Karpas-422 (cell line): Measurements from ENCODE around the gene ZNF492. TPM values are rescaled to one million over a fixed set of nuclear protein-coding genes. Genes with fewer than 3 reads are reported as not detected.

Experiments used
- DNase-seq: peaks from one replicate; pipeline ENCODE4 v3.0.0-alpha.2; 2015
- H2AFZ ChIP-seq: fragments of 200-600 bp; sonication (generic); 2 replicates; pipeline ENCODE4 v1.6.1; 2014; ENCODE audit warnings: antibody characterized with exemption, low read length, mixed read lengths
- H3K27ac ChIP-seq: fragments of 200-600 bp; sonication (generic); 2 replicates; pipeline ENCODE4 v1.5.1; 2014; ENCODE audit warnings: mild to moderate bottlenecking, low read length, moderate library complexity
- H3K27me3 ChIP-seq: fragments of 200-600 bp; sonication (generic); 2 replicates; pipeline ENCODE4 v1.6.1; 2014; ENCODE audit warnings: low read length, mixed read lengths
- H3K36me3 ChIP-seq: fragments of 200-600 bp; sonication (generic); 2 replicates; pipeline ENCODE4 v1.6.1; 2014; ENCODE audit warnings: low read length, mixed read lengths; ENCODE audit not compliant: insufficient read depth
- H3K4me1 ChIP-seq: fragments of 200-600 bp; sonication (generic); 2 replicates; pipeline ENCODE4 v1.6.1; 2014; ENCODE audit warnings: mild to moderate bottlenecking, low read length, mixed read lengths
- H3K4me2 ChIP-seq: fragments of 200-600 bp; sonication (generic); 2 replicates; pipeline ENCODE4 v1.6.1; 2014; ENCODE audit warnings: low read length, low read depth, mild to moderate bottlenecking; ENCODE audit not compliant: poor library complexity, severe bottlenecking
- H3K4me3 ChIP-seq: fragments of 200-600 bp; sonication (generic); 2 replicates; pipeline ENCODE4 v1.5.1; 2014; ENCODE audit warnings: mild to moderate bottlenecking, antibody characterized with exemption, low read length, mixed read lengths
- H3K79me2 ChIP-seq: fragments of 200-600 bp; sonication (generic); 2 replicates; pipeline ENCODE4 v1.6.1; 2014; ENCODE audit warnings: mild to moderate bottlenecking, low read length, mixed read lengths
- H3K9ac ChIP-seq: fragments of 200-600 bp; sonication (generic); 2 replicates; pipeline ENCODE4 v1.6.0; 2014; ENCODE audit warnings: low read length
- H3K9me2 ChIP-seq: fragments of 200-600 bp; sonication (generic), shearing (Covaris generic); replicated peaks from 2 replicates; pipeline ENCODE4 v1.6.0; 2014; ENCODE audit warnings: mild to moderate bottlenecking, low read length, moderate library complexity; ENCODE audit not compliant: insufficient read depth
- H3K9me3 ChIP-seq: fragments of 300-700, 200-600 bp; sonication (generic); 2 replicates; pipeline ENCODE4 v1.6.1; 2014; ENCODE audit warnings: low read length, mixed read lengths
- H4K20me1 ChIP-seq: fragments of 200-600 bp; sonication (generic); 2 replicates; pipeline ENCODE4 v1.6.1; 2014; ENCODE audit warnings: mild to moderate bottlenecking, antibody characterized with exemption, low read length, low read depth; ENCODE audit not compliant: insufficient read depth
- total RNA-seq: library from RNA; depleted of rRNA; stranded (reverse); fragments of >200 nt; shearing (Covaris generic); gene quantifications from 2 replicates; pipeline ENCODE4 v1.2.3, GENCODE V29; 2014; ENCODE audit warnings: low replicate concordance

The ZNF492 gene
- total RNA-seq, 1 experiment from 2014 or later = not detected

- no peaks in the 10 kb centered on the region for H3K27me3 ChIP-seq
- no peaks in the 10 kb centered on the region for H3K36me3 ChIP-seq
- peaks cover 20% of the 10 kb centered on the region for H3K9me3 ChIP-seq
- H3K27ac ChIP-seq = no peak overlapping the region
- no peak overlapping the region for H3K4me2 ChIP-seq
- no peaks in the 10 kb centered on the region for H3K79me2 ChIP-seq
- no peaks in the 10 kb centered on the region for H3K9me2 ChIP-seq
- no peaks in the 10 kb centered on the region for H3K4me1 ChIP-seq
- H3K9ac ChIP-seq = no peak overlapping the region
- H2AFZ ChIP-seq = no peak overlapping the region
- no peaks in the 10 kb centered on the region for H4K20me1 ChIP-seq
- H3K4me3 ChIP-seq = no peak overlapping the region
- no peak for DNase-seq
Measured at GRCh38 chr19:22620912-22621311, 13.2 kb upstream of the ZNF492 start.

- H3K27me3 ChIP-seq = no peaks in the 10 kb centered on the region
- H3K9me3 ChIP-seq = peaks cover 17% of the 10 kb centered on the region
- H3K79me2 ChIP-seq = no peaks in the 10 kb centered on the region
- H3K4me3 ChIP-seq = no peak overlapping the region
- H3K27ac ChIP-seq = no peak overlapping the region
- DNase-seq = no peak
- H3K36me3 ChIP-seq = no peaks in the 10 kb centered on the region
- no peaks in the 10 kb centered on the region for H3K9me2 ChIP-seq
- no peak overlapping the region for H3K9ac ChIP-seq
- H3K4me1 ChIP-seq = no peaks in the 10 kb centered on the region
- H3K4me2 ChIP-seq = no peak overlapping the region
- no peak overlapping the region for H2AFZ ChIP-seq
- H4K20me1 ChIP-seq = no peaks in the 10 kb centered on the region
Measured at GRCh38 chr19:22622020-22622419, 12.1 kb upstream of the ZNF492 start.

- Histone ChIP-seq H3K4me2 (no peak overlapping the region), H3K4me3 (no peak overlapping the region), H3K9me2 (no peaks in the 10 kb centered on the region), H4K20me1 (no peaks in the 10 kb centered on the region), H3K79me2 (no peaks in the 10 kb centered on the region), H2AFZ (no peak overlapping the region), H3K9me3 (peaks cover 26% of the 10 kb centered on the region), H3K27ac (no peak overlapping the region), H3K36me3 (no peaks in the 10 kb centered on the region), H3K4me1 (no peaks in the 10 kb centered on the region), H3K27me3 (no peaks in the 10 kb centered on the region), H3K9ac (no peak overlapping the region)
- DNase-seq = no peak
Measured at GRCh38 chr19:22622901-22623840, 11.0 kb upstream of the ZNF492 start.

- Histone ChIP-seq H3K9me3 (peaks cover 29% of the 10 kb centered on the region), H3K79me2 (no peaks in the 10 kb centered on the region), H3K36me3 (no peaks in the 10 kb centered on the region), H3K9ac (no peak overlapping the region), H3K4me1 (no peaks in the 10 kb centered on the region), H3K27ac (no peak overlapping the region), H3K4me2 (no peak overlapping the region), H3K27me3 (no peaks in the 10 kb centered on the region), H3K4me3 (no peak overlapping the region), H2AFZ (no peak overlapping the region), H4K20me1 (no peaks in the 10 kb centered on the region), H3K9me2 (no peaks in the 10 kb centered on the region)
- DNase-seq = no peak
Measured at GRCh38 chr19:22623841-22624221, 10.3 kb upstream of the ZNF492 start.

- DNase-seq = no peak
- Histone ChIP-seq H4K20me1 (no peaks in the 10 kb centered on the region), H3K79me2 (no peaks in the 10 kb centered on the region), H3K27me3 (no peaks in the 10 kb centered on the region), H3K9ac (no peak overlapping the region), H3K9me2 (no peaks in the 10 kb centered on the region), H3K27ac (no peak overlapping the region), H3K4me1 (no peaks in the 10 kb centered on the region), H3K36me3 (no peaks in the 10 kb centered on the region), H2AFZ (no peak overlapping the region), H3K4me2 (no peak overlapping the region), H3K9me3 (peaks cover 29% of the 10 kb centered on the region), H3K4me3 (no peak overlapping the region)
Measured at GRCh38 chr19:22625266-22626035, 8.7 kb upstream of the ZNF492 start.

- no peak overlapping the region for H3K4me3 ChIP-seq
- no peak for DNase-seq
- no peak overlapping the region for H2AFZ ChIP-seq
- H3K4me1 ChIP-seq = no peaks in the 10 kb centered on the region
- no peaks in the 10 kb centered on the region for H3K36me3 ChIP-seq
- H3K27me3 ChIP-seq = no peaks in the 10 kb centered on the region
- no peak overlapping the region for H3K4me2 ChIP-seq
- no peak overlapping the region for H3K9ac ChIP-seq
- H3K79me2 ChIP-seq = no peaks in the 10 kb centered on the region
- peaks cover 22% of the 10 kb centered on the region for H3K9me3 ChIP-seq
- no peaks in the 10 kb centered on the region for H4K20me1 ChIP-seq
- H3K27ac ChIP-seq = no peak overlapping the region
- H3K9me2 ChIP-seq = no peaks in the 10 kb centered on the region
Measured at GRCh38 chr19:22627526-22627925, 6.6 kb upstream of the ZNF492 start.

- no peaks in the 10 kb centered on the region for H3K4me1 ChIP-seq
- H3K79me2 ChIP-seq = no peaks in the 10 kb centered on the region
- no peak overlapping the region for H3K4me3 ChIP-seq
- H3K27me3 ChIP-seq = no peaks in the 10 kb centered on the region
- no peak for DNase-seq
- no peak overlapping the region for H3K4me2 ChIP-seq
- H3K27ac ChIP-seq = no peak overlapping the region
- no peaks in the 10 kb centered on the region for H3K36me3 ChIP-seq
- H3K9ac ChIP-seq = no peak overlapping the region
- no peak overlapping the region for H2AFZ ChIP-seq
- H3K9me2 ChIP-seq = no peaks in the 10 kb centered on the region
- peaks cover 25% of the 10 kb centered on the region for H3K9me3 ChIP-seq
- H4K20me1 ChIP-seq = no peaks in the 10 kb centered on the region
Measured at GRCh38 chr19:22628401-22628800, 5.7 kb upstream of the ZNF492 start.

- no peak for DNase-seq
- Histone ChIP-seq H3K9me3 (peaks cover 3% of the 10 kb centered on the region; the same call in 1 of the 2 replicates), H3K27me3 (no peaks in the 10 kb centered on the region), H3K4me3 (no peak overlapping the region), H4K20me1 (no peaks in the 10 kb centered on the region), H3K9ac (no peak overlapping the region), H3K79me2 (no peaks in the 10 kb centered on the region), H3K27ac (no peak overlapping the region), H3K4me1 (no peaks in the 10 kb centered on the region), H3K9me2 (no peaks in the 10 kb centered on the region), H2AFZ (no peak overlapping the region), H3K4me2 (no peak overlapping the region), H3K36me3 (no peaks in the 10 kb centered on the region)
Measured at GRCh38 chr19:22634450-22634827, 315 bp downstream of the ZNF492 start.
